Dedifferentiated amniotic fluid mesenchymal stem cell (primary cell): ENCODE results near the gene MTMR12.
"Not testable (repeated sequence)": the region's sequence is repeated elsewhere in the genome, so short reads cannot be mapped to it uniquely, and the experiment has no call there.

Experiments used
- DNase-seq: peaks from one replicate; pipeline ENCODE4 v3.0.0-alpha.2; 2016; ENCODE audit errors: extremely low spot score

Gene MTMR12

GRCh38 chr5:32232441-32233219 is 80.1 kb downstream of the MTMR12 start:
- peak; percentile 73 for DNase-seq

GRCh38 chr5:32231929-32232328 is 80.8 kb downstream of the MTMR12 start:
- DNase-seq: no peak

- no peak for DNase-seq
These were observed 81.5 kb downstream of the MTMR12 start for GRCh38 chr5:32231241-32231640.

GRCh38 chr5:32230356-32231099 is 82.2 kb downstream of the MTMR12 start:
- DNase-seq: no peak

- no peak for DNase-seq
These were observed 83.2 kb downstream of the MTMR12 start for GRCh38 chr5:32229586-32229985.

- DNase-seq: no peak
These were observed 83.9 kb downstream of the MTMR12 start for GRCh38 chr5:32228816-32229215.

- no peak for DNase-seq
These were observed 87.3 kb downstream of the MTMR12 start for GRCh38 chr5:32225445-32225844.

GRCh38 chr5:32223972-32224609 is 88.6 kb downstream of the MTMR12 start:
- DNase-seq: peak; percentile 69

- no peak for DNase-seq
These were observed 89.8 kb downstream of the MTMR12 start for GRCh38 chr5:32222723-32223470.

GRCh38 chr5:32217886-32218396 is 94.8 kb downstream of the MTMR12 start:
- DNase-seq: no peak

GRCh38 chr5:32214344-32214743 is 98.4 kb downstream of the MTMR12 start:
- DNase-seq: not testable (repeated sequence)

- DNase-seq: no peak
These were observed 102.6 kb downstream of the MTMR12 start for GRCh38 chr5:32210151-32210550.

GRCh38 chr5:32208837-32209236 is 103.9 kb downstream of the MTMR12 start:
- not testable (repeated sequence) for DNase-seq

- no peak for DNase-seq
These were observed 105.4 kb downstream of the MTMR12 start for GRCh38 chr5:32207355-32207634.

- DNase-seq: no peak
These were observed 106.0 kb downstream of the MTMR12 start for GRCh38 chr5:32206509-32207354.

GRCh38 chr5:32206053-32206452 is 106.7 kb downstream of the MTMR12 start:
- no peak for DNase-seq

GRCh38 chr5:32202394-32202793 is 110.3 kb downstream of the MTMR12 start:
- peak; percentile 60 for DNase-seq

GRCh38 chr5:32201122-32201753 is 111.5 kb downstream of the MTMR12 start:
- DNase-seq: no peak

GRCh38 chr5:32197032-32197431 is 115.7 kb downstream of the MTMR12 start:
- no peak for DNase-seq

GRCh38 chr5:32195265-32195664 is 117.5 kb downstream of the MTMR12 start:
- DNase-seq: no peak

- DNase-seq: peak; percentile 51
These were observed 119.1 kb downstream of the MTMR12 start for GRCh38 chr5:32193591-32193990.
